COLO668 (cell line): ENCODE results near the gene ASB13.
"Not testable (repeated sequence)": the region's sequence is repeated elsewhere in the genome, so short reads cannot be mapped to it uniquely, and the experiment has no call there.

Experiments
- DNase-seq: peaks from one replicate; lab custom pipeline; 2025; ENCODE audit not compliant: unreplicated experiment; lab: John Stamatoyannopoulos, UW

ASB13 gene

DNA sequence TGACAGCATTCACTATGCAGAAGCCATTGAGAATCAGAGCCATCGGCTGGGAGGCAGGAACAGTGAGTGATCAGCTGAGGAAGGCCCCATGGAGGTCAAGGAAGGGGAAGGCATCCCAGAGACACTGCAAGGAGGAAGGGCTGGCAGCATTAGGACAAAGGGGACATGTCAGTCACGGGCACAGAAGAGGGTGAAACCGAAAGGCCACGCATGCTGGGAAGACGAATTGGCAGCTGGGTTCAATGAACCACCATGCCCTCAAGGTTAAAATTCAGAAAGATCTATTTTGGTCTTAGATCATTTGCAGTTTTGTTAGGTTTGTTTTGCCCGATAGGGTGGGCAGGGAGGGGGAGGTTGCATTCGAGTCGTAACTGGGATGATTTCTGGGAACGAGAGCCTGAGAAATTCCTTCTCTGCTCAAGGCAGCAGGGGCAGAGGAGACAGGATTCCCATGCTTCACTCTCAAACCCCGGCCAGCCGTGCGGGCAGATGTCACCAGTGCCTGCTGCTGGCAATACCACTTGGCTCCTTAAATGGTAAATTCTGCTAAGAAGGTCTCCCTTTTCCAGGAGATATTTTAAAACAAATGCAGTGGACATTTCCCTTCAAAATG lies 57.7 kb downstream of the ASB13 start:
- DNase-seq: no peak

DNA sequence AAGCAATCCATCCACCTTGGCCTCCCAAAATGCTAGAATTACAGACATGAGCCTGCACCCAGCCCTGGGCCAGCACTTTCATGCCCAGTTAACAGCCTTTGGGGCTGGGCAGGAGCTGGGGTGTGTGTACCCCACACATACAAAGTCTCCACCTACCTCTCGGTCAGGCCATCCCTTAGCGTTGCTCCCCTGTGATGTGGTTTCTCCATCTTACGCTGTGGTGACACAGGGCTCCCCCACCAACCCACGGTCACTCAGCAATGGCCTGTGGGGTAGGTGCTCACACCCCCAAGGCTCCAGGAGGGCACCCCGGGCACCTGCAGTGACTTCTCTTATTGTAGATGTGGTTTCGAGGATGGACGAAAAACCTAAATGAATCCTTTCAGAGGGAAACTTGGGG lies 58.8 kb downstream of the ASB13 start:
- DNase-seq: no peak

DNA sequence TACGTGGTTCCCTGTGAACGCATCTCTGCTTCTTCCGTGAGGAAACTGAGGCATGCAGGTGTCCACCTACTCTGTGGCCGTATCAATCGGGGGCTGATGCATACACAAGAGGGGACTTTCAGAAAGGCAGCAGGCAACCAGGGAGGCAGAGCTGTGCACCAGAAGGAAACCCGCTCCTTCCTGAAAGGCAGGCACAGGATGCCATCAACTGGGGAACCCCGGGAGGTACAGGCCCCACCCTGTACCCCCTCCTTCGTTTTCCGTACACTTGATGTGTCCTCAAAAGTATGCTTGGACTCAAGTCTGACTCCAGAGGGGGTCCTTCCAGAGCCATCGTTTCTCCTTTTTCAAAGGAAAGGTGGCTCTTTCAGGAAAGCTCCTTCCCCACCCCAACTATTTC lies 59.5 kb downstream of the ASB13 start:
- no peak for DNase-seq

DNA sequence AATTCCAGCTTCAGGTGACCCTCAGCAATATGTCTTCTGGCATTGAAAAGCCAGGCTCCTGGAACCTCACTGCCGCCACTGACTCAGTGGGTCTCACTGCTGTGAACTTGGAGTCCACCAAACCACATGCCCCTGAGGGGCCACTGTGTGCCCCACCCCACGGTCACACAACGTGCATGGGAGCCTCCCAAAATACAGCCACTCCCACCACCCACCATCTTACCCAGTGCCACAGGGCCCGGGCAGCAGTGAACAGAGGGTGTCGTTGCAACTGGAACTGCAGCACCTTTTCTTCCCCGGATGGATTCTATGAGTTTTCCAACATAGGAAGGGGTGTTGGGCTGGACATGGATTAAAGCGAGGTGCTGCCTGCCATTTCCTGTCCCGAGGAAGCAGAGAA lies 60.1 kb downstream of the ASB13 start:
- DNase-seq: no peak

DNA sequence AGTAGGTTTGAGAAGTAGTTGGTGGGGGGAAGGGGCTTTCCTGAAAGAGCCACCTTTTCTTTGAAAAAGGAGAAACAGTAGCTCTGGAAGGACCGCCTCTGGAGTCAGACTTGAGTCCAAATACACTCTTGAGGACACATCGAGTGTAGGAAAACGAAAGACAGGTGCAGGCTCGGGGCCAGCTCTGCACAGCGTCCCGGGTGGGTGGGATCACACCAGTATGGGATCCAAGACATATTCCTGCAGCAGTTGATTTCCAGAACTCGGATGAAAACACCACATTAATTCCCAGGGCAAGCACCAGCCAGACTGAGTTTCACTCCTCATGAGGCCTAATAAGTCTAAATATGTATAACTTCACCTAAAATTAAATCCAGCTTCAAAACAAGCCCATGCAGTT lies 61.4 kb downstream of the ASB13 start:
- no peak for DNase-seq

DNA sequence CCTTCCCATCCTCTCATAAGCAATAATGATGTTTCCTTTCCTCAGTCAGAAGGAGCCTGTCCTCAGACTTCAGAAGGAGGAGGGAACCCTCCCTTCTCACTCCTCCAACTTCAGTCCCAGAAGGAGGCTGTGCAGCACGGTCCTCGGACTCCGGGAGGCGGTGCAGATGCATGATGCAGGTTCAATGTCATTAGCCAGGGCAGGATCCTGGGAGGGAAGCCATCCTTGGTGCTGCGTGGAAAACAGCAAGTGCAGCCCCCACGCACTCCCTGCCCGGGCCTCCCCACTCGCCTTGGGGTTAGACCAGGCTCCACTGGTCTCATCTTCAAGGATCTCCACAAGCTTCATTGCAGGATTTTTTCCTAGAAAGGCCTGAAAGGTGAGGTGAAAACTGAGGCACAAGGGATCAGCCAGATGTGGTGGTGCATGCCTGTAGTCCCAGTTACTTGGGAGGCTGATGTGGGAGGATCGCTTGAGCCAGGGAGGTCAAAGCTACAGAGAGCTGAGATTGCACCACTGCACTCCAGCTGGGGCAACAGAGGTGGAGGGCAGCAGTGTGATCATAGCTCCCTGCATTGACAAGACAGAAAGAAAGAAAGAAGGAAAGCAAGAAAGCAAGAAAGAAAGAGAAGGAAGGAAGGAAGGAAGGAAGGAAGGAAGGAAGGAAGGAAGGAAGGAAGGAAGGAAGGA lies 62.0 kb downstream of the ASB13 start:
- no peak for DNase-seq

DNA sequence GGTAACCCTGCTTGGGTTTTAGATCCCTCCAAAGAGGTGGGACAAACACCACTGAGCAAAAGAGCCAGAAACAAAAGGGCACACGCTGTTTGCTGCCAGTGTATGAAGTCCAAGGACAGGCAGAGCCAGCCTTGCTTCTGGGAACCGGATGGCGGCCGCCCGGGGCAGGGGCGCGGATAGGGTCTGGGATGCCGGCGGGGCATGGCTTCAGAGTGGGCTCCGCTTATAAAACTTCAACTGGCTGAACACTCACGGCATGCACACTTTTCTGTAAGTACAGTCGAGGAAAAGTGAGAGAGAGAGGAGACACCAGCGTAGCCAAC lies 62.6 kb downstream of the ASB13 start:
- DNase-seq: no peak

DNA sequence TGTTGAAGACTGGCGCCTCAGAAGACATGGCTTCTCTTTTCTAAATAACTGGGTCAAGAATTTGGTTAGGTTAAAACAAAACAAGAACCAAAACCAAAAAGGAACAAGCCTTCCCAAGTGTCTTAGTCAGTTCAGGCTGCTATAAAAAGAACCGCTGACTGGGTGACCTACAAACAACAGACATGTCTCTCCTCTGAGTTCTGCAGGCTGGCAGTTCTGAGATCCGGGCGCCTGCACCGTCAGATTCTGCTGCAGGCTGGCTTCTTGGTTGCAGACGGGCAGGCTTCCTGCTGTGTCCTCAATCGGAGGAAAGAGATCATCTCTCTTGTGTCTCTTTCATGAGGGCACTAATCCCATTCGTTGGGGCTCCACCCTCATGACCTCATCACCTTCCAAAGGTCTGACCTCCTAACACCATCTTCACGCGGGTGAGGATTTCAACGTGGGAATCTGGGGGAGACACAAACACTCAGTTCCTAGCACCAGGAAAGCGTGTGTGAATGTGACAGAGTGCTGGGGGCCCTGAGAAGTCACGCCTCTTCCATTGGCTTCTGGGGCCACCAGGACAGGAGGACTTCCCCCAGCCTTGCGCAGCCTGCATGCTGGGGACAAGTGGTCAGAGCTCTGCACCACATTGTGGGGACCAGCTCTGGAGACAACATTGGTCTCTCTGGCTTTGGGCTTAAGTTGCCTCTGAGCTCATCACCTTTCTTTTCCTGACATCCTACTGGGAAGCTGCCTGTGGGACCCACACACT lies 63.1 kb downstream of the ASB13 start:
- no peak for DNase-seq

DNA sequence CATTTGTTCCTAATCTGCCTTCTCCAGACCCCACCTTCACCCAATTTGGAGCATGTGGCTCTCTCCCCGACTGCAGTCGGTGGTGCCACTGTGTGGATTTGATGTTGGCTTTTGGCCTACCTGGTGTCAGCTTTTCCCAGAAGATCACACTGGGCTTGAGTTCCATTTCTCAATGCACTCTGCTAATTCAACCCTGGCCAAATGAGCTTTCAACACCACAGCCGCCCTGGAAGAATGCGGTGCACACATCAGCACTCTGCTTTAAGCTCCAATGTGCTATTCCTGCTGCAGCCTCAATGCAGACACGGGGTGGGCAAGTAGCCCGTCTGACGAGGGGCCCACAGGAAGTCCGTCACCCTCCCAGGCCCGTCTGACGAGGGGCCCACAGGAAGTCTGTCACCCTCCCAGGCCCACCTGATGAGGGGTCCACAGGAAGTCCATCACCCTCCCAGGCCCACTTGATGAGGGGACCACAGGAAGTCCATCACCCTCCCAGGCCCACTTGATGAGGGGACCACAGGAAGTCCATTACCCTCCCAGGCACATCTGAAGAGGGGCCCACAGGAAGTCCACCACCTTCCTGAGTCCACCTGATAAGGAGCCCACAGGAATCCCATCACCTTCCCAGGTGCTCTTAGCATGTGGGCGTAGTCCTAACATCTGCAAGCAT lies 64.4 kb downstream of the ASB13 start:
- no peak for DNase-seq

DNA sequence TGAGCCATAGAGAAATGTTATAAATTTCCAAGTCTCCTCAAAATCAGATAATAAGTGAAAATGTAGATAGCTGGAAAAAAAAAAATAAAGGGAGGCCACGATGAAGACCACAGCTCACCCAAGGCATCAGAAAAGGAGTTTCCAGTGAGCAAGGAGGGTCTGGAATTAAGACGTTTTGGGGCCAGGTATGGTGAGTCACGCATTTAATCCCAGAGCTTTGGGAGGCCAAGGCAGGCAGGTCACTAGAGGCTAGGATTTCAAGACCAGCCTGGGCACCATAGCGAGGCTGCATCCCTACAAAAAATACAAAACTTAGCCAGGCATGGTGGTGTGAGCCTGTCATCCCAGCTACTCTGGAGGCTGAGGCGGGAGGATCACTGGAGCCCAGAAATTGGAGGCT lies 65.5 kb downstream of the ASB13 start:
- no peak for DNase-seq

DNA sequence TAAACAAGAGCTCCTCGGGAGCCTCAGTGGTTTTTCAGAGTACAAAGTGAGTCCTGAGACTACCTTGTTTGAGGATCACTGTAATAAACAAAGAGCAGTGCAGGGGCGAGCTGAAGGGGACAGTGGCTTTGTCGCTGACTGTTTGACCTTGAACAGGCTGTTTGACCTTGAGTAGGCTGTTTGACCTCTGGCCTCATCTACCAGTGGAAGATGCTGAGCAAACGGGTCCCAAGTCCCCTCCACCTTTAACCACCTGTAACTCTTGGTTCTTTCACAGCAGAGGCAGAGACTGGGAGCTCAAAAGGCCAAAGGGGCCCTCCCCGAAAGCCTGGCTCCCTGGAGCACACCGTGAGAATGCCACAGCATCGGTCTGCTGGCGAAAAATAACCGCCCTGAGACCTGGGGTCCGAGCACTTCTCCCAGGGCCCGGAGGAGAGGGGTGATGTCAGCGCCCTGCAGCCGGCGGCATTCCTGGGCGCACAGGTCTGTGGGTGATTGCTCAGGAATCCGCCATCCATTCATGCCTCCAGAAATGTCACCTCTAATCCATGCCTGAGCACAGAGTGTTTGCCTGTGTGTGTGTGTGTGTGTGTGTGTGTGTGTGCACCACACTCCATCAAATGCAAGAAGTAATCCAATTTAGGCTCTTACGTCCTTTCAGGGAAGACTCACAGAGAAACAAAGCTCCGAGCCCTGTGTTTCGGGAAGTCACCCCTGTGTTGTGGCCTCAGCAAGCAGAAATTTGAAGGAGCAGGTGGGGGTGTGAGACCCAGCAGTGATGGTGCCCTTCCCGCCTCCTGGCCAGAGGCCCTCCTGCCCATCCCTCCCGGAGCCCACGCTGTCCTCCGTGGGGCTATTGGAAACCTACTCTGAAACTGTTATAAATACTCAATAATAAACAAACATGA lies 66.5 kb downstream of the ASB13 start:
- DNase-seq: no peak

DNA sequence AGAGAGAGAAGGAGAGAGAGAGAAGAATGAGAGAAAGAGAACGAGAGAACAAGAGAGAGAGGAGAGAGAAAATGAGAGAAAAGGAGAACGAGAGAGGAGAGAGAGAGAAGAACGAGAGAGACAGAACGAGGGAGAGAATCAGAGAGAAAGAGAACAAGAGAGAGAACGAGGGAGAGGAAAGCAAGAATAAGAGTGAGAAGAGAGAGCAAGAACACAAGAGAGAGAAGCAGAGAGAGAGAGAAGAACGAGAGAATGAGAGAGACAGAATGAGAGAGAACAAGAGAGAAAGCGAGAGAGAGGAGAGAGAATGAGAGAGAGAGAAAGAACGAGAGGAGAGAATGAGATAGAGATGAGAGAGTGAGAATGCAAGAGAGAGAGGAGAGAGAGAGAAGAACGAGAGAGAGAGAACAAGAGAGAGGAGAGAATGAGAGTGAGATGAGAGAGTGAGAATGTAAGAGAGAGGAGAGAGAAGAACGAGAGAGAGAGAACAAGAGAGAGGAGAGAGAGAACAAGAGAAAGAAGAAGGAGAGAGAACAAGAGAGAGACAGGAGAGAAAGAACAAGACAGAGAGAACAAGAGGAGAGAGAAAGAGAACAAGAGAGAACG lies 68.2 kb downstream of the ASB13 start:
- DNase-seq: no peak

DNA sequence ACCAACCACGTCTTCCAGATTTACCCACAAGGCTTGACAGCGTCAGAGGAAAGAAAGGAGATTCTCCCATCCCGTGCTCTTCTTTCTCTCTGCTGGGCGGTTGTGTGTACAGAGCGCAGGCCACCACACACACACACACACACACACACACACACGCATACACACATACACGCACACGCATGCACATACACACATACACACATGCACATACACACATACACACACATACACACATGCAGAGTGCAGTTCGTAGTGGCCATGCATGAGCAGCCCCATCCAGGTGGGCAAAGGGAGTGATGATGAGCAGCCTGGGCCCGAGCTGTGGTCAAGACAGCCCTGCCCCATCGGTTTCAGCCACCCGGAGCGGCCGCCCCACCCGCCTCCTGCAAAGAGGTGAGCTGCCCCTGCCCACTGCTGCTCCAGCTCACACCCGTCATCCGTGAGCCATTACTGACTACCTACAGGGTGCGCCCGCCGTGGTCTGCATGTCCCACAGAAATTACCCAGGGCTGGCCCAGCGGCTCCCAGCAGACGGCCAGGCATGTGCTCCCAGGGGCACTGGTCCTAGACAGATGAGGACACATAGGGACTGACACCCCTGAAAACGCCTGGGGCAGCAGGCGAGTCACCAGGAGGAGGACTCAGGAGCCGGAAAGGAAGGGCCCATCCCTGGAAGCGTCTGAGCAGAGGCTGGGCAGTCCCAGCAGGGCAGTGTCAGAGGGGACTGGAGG lies 69.6 kb downstream of the ASB13 start:
- no peak for DNase-seq

DNA sequence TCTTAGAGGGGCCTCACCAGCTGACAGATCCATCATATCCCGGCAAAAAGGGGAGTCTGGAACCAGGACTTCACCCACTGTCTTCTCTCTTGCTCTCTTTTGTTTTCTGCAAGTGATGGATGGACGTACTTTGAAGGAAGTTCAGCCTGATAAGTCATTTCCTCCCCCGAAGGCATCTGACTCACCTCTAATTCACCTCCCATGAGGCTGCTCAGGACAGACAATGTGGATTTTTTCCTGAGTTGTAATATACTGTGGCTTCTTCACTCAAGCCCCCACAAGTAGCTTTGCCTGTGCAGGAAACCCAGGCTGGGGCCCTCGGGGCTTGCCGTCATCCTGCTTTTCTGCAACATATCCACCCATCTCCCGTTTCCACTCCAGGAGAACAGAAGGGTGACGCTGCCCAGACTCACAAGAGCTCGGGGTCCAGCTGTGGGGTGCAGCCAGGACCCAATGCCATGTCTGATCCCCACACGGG lies 70.4 kb downstream of the ASB13 start:
- DNase-seq: no peak

DNA sequence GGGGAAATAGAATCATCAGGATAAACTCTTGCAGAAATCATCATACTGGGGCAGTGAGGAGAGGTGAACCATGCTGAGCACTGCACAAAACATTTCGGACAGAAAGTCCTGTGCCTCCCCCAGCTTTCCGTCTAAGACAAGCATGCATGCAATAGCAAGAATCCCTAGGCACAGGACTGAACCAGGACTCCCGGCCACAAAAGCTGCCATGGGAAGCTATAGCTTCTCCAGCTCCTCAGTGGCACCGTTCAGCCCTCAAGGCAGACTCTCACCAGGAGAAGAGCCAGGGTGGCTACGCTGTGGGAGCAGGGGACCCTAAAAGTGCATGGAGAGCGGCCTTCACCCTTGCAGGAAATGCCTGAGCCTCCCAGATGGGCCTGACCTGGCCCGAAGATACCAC lies 70.8 kb downstream of the ASB13 start:
- no peak for DNase-seq

DNA sequence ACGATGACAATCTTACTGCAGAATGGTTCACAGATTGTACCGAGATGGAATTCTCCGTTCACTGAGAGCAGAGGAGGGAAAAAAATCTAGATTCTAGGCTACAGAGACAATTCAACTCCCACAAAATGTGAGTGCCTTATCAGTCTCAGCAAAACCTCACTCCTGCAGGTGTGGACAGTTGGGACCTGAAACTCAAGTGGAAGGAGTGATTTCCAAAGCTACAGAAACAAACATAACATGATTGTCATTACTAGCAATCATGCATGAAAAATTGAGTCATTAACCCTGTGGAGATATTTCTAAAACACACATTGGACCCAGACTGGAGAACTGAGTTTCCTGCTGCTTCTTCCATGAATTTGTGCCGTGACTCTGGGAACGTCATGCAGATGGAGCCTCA lies 71.3 kb downstream of the ASB13 start:
- DNase-seq: no peak

DNA sequence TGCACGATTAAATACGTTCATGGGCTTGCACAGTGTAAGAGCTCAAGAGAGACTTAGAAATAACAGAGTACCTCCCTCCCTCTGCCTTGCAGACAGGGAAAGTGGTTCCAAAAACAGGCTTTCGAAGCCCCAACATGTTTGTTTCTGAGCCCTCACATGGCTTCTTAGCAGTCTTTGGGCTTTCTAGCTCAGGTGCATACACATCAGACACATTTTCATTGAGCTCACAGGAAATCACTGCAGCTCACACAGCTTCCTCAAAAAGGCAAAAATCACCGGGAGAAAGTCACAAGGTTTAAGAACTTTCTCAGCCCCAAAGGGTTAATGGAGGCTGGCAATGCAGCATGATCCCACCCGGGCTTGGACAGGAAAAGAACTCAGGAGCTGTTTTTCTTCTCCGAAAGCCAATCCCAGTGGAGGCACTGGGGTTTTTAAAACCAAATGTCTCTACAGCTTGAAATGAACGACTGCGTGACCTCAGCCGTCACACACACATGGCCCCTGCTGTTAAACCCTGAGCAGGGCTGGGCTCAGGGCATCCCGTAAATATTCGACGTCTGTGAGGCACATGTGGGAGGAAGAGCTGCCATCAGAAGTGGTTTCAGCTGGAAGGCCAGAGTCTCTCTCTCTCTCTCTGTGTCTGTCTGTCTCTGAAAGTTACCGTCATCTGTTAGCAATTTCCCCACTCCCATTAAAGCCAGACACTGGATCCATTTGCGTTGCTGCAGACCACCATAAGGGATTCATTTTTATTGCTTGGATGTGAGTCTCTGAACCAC lies 71.9 kb downstream of the ASB13 start:
- DNase-seq: no peak

DNA sequence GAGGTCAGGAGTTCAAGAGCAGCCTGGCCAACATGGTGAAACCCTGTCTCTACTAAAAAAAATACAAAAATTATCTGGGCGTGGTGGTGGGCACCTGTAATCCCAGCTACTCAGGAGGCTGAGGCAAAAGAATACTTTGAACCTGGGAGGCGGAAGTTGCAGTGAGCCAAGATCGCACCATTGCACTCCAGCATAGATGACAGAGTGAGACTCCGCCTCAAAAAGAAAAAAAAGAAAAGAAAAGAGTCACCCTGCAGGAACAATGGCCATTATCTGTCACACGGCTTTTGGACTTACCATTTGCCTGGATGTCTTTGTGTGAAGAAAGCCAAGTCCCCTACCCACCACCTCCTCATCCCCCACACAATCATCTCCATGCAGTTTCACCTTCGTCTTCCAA lies 73.0 kb downstream of the ASB13 start:
- not testable (repeated sequence) for DNase-seq

DNA sequence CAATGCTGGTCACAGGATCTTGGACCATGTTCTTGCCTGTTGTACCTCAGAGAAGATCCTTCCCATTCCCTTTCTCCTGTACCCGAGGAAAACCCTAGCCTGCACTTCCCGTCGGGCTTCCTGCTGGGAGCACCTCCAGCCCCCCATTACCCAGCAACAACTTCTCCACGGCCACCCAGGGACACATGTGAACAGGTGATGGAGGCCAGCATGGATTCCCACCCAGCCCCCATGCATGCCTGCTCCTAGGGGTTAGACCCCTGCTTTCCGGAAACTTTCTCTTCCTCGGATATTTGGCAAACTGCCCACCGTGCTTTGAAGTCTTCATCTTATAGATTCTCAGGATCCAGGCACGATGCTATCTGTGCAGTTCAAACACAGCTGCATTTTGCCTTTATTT lies 74.3 kb downstream of the ASB13 start:
- DNase-seq: no peak
